NCI-H446 (cell line): Measurements from ENCODE around the gene ATF7IP2.
"Not testable (repeated sequence)": the region's sequence is repeated elsewhere in the genome, so short reads cannot be mapped to it uniquely, and the experiment has no call there.

Experiments used
- DNase-seq, 2 experiments: peaks; one replicate each; lab custom pipeline; 2025; lab: John Stamatoyannopoulos, UW

ATF7IP2 gene

DNA sequence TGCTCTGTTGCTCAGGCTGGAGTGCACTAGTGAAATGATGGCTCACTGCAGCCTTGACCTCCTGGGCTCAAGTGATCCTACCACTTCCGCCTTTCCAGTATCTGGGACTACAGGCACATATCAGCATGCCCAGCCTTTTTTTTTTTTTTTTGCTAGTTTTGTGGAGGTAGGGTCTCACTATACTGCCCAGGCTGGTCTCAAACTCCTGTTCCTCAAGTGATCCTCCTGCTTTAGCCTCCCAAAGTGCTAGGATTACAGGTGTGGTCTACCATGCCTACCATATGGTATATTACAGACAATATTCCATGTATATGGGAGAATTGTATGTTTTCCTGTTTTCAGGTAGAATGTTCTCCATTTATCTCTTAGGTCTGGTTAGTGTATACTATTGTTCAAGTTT lies 12.3 kb upstream of the ATF7IP2 start:
- no peak for DNase-seq

DNA sequence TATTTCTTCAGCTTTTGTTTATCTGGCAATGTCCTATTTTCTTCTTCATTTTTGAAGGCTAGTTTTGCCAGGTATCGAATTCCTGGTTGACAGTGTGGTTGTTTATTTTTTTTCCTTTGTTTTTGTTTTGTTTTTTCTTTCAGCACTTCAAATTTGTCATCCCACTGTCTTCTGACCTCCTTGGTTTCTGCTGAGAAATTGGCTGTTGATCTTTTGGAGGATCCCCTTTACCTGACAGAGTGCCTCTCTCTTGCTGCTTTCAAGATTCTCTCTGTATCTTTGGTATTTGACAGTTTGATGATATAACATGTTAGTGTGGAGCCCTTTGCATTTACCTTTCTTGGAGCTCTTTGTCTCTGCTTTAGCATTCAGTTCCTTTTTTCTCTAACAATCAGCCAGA lies 9.6 kb upstream of the ATF7IP2 start:
- DNase-seq: no peak

DNA sequence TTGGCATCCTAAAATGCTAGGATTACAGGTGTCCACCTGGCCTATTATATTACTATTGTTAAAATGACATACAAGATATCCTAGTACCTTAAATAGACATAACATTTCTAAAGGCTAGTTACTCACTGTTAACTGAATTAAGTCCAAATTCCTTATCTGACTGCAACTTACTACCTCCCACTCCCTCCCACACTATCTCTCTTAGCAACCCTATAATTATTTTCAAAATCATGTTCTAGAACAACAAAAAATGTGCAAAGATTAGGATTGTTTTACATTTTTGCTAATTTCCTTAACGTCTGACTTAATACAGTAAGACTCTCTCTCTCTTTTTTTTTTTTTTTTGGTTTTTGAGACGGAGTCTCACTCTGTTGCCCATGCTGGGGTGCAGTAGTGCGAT lies 2.2 kb upstream of the ATF7IP2 start:
- DNase-seq: no peak

DNA sequence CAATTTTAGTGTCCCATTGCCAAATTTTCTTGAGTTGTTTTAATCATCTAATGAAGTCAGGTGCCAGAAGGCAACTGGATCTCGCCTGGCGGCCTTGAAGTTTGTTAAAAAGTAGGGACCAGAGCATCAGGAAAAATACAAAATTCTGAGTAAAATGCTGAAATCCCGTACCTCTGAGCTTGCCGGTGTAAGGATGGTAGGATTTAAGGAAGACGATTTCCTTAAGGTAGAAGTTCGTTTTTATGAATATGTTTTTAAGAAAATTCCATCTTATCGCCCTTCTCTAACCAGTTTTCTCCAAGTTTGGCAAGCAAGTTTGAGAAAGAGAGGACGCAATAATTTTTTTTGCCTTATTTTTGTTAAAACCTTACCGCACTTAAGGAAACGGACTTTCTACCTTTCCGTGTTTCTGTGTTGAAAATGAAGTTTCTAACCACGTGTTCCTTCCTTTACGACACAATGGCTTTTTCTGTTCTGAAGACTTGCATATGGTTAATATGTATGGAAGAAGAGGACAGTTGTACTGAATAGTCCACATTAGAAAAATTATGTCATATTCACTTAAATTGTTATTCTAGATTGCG lies 748 bp downstream of the ATF7IP2 start:
- no peak for DNase-seq

DNA sequence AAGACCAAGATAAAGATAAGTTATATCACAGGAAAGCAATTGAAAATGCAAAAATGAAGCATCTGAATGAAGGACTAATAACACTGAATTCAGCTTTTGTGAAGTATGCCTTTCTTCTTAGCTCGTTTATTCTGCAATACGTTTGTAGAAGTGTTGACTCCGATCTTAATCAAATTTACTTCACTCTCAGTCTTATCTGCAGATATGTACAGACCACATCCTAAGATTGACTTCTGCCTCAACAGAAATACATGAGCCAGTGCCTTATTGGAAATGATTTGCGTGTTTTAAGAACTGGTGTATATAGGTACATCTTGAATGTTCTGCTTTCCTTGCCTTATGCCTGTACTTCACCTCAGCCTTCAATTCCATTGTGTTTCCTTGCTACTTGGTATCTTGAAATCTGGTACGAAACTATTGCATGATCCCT lies 1.3 kb downstream of the ATF7IP2 start:
- DNase-seq: no peak

DNA sequence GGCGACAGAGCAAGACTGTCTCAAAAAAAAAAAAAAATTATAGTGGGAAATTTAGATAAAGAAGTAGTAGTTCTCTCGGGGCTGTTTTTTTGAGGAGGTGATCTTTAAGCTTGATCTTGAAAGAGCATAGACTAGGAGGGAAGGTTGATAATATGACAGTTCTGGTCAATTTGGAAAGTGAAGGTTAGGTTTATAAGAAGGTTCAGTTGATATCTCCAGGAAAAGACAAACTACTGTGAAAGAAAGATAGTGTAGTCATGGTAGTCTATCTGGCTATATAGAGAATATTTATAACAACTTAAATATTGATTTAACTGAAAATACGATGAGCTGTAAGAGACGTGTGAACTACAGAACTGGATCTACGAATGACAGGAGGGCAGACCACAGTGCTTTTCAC lies 3.1 kb downstream of the ATF7IP2 start:
- DNase-seq: no peak

DNA sequence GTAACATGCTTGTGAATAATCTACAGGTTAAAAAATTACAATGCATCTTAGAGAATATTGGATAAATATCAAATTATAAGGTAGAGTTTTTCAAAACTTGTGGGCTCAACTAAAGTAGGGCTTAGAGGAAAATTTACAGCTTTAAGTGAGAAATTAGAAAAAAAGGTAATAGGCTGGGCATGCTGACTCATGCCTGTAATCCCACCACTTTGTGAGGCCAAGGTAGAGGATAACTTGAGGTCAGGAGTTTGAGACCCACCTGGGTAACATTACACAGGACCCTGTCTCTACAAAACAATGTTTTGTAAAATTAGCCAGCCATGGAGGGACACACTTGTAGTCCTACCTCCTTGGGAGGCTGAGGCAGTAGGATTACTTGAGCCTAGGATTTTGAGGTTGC lies 4.5 kb downstream of the ATF7IP2 start:
- no peak for DNase-seq

DNA sequence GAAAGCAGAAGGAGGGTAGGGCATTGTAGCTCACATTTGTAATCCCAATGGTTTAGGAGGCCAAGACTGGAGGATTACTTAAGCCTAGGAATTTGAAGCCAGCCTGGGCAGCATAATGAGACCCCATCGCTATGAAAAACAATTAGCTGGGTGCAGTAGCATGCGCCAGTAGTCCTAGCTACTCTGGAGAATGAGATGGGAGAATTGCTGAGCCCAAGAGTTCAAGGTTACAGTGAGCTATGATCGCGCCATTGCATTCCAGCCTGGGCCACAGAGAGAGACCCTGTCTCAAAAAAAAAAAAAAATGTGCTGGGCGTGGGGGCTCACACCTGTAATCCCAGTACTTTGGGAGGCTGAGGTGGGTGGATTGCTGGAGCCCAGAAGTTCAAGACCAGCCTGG lies 5.0 kb downstream of the ATF7IP2 start:
- DNase-seq: no peak

DNA sequence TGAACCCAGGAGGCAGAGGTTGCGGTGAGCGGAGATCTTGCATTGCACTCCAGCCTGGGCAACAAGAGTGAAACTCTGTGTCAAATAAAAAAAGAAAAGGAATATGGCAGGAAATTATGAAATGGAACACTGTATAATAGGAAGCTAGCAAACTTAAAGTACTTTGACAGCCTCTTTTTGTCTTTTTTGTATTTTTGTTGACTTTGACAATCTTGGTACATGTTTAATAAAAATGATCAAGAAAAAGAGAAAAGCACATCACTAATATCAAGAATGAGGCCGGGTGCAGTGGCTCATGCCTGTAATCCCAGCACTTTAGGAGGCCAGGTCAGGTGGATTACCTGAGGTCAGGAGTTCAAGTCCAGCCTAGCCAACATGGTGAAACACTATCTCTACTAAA lies 5.5 kb downstream of the ATF7IP2 start:
- DNase-seq: no peak

DNA sequence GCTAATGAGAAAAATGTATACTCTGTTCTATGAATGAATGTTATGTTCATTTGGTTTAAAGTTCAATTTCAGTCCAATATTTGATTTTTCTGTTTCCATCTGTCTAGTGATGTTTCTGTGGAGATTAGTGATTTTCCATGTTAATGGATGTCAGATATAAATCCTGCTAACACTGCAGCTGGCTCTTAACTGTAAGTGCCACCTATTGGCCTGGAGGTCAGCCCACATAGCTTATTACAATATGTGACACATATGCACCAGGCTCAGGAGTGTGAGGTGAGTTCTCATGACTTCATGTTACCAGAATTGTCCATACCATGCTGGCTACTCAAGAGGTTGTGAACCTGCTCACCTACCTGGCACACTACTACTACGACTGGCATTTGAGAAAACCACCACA lies 17.1 kb downstream of the ATF7IP2 start:
- DNase-seq: no peak

DNA sequence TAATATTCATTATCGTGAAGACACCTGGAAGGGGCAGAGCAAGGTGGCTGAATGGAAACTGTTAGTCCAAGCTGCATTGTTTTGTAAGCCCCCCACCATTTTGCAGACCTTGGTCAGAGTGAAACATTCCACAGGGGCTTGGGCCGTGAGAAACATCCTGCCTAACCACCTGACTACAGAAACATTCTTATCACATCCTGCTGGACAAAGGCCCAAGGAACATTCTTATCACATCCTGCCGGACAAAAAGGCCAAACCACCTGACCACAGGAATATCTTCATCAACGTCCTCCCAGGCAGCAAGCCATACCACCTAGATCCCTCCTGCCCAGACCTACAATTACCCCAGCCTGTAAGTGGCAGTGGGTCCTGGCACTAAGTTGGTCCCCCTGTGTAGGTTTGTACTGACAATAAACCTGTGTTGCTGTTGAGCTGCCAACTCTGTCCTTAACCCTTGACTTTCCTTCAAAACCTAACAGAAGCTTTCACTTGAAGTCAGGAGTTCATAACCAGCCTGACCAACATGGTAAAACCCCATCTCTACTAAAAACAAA lies 19.6 kb downstream of the ATF7IP2 start:
- DNase-seq: no peak

DNA sequence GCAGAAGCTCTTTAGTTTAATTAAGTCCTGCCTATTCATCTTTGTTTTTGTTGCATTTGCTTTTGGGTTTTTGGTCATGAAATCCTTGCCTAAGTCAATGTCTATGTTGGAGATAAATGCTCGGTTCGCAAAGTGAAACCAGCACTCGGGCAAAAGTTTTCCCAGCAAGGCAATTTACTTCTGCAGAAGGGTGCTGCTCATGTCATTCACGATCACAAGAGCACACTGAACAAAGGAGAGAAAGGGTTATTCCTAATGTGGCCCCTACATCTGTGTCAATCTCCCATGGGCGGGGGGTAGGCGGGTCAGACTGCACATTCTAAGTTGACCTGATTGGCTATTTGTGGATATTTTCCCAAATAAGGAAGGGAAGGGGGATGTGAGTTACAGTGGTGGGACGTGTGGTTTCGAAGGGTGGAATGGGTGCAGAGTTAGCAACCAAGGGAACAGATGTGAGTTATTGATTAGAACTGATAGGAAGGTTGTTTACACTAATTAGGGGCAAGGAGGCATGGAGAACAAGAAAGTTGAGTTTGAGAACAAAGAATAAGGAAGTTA lies 23.0 kb downstream of the ATF7IP2 start:
- no peak for DNase-seq

DNA sequence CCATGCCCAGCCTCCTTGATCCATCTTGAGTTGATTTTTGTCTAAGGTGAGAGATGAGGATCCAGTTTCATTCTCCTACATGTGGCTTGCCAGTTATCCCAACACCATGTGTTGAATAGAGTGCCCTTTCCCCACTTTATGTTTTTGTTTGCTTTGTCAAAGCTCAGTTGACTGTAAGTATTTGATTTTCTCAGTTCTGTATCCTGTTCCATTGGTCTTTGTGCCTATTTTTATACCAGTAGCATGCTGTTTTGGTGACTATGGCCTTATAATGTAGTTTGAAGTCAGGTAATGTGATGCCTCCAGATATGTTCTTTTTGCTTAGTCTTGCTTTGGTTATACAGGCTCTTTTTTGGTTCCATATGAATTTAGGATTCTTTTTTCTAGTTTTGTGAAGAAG lies 23.9 kb downstream of the ATF7IP2 start:
- DNase-seq: not testable (repeated sequence)

DNA sequence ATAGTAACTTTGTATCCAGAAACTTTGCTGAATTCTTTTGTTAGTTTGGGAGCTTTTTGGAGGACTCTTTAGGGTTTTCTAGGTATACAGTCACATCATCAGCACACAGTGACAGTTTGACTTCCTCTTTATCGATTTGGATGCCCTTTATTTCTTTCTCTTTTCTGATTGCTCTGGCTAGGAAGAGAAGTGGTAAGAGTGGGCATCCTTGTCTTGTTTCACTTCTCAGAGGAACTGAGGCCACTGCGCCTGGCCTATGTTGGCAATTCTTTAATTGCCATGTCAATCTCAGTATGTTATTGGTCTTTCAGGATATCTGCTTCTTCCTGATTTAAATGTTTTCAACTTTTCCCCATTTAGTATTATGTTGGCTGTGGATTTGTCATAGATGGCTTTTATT lies 24.6 kb downstream of the ATF7IP2 start:
- DNase-seq: no peak

DNA sequence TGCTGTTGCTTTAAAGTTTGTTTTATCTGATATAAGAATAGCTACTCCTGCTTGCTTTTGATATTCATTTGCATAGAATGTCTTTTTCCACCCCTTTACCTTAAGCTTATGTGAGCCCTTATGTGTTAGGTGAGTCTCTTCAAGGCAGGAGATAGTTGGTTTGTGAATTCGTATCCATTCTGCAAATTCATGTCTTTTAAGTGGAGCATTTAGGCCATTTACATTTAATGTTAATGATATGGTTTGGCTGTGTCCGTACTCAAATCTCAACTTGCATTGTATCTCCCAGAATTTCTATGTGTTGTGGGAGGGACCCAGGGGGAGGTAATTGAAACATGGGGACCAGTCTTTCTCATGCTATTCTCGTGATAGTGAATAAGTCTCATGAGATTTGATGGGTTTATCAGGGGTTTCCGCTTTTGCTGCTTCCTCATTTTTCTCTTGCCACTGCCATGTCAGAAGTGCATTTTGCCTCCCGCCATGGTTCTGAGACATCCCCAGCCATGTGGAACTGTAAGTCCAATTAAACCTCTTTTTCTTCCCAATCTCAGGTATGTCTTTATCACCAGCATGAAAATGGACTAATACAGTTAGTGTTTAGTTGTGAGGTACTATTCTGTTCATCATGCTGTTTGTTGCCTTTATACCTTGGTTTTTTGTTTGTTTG lies 27.2 kb downstream of the ATF7IP2 start:
- DNase-seq: no peak

DNA sequence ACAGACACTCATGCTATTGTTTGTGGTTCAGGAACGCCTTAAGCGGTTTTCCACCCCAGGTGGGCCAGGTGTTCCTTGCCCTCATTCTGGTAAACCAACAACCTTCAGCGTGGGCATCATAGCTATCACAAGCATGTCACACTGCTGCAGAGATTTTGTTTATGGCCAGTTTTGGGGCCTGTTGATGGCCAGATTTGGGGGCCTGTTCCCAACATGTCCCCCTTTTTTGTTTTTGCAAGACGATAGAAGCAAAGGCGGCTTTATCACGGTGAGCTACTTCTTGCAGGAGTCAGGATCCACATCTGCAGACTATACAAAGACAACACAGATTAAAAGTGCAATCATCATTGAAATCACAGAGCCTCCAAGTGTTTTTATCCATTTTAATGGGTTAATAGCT lies 32.3 kb downstream of the ATF7IP2 start:
- DNase-seq: not testable (repeated sequence)

DNA sequence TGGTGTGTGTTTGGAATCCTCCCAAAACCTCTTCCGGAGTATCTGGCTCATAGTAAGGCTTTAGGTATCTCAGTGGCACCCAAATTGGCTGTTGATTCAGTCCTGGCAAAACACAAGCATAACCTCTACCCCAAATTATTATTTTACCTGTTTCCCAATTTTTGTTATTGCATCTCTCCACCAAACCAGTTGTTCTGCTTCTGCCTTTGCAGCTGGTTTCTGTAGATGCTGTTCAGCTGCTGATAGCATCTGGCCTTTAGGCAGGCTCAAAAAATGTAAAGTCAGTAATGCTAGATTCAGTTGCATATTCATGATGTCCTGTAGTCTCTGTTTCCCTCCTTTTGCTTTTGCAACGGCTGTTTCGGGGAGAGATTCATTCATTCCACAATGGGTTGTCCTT lies 33.8 kb downstream of the ATF7IP2 start:
- DNase-seq: no peak

DNA sequence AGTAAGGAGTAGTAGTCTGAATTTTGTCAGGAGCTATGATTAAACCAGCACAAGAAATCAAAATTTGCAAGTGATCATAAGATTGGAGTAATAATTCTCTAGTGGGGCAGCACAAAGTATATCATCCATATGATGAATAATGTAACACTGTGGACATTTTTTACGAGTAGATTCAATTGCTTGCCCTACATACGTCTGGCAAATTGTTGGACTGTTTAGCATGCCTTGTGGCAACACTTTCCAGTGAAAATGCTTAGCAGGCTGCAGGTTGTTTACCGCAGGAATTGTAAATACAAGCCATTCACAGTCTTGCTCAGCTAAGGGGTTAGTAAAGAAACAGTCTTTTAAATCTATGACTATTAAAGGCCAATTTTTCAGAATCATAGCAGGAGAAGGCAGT lies 35.7 kb downstream of the ATF7IP2 start:
- no peak for DNase-seq

DNA sequence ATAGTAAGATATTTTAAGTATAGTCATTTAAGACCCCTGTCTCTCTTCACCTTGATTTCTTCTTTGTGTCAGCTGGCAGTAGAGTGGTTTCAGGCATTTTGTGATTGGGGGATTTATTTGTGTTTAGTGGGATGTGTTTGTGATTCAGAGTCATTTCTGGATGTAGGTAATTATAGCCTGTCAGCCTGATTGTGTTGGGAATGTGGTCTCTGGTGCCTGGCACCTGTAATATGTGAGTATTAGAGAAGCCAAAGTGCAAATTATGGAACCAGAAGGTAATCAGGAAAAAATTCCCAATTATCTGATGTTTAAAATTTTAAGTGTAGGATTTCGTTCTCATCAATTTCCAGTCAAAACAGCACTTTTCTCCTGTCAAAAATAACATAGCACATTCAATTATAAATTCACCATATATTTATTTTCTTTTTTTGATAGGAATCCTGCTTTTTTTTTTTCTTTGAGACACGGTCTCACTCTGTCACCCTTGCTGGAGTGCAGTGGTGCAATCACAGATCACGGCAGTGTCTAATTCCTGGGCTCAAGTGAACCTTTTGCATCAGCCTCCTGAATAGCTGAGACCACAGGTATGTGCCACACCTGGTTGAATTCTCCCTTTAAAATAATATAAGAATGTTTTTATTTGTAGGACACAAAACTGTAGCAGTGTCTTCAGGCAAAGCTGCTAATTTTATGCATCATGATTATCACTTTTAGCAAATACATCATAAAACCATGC lies 42.7 kb downstream of the ATF7IP2 start:
- no peak for DNase-seq

DNA sequence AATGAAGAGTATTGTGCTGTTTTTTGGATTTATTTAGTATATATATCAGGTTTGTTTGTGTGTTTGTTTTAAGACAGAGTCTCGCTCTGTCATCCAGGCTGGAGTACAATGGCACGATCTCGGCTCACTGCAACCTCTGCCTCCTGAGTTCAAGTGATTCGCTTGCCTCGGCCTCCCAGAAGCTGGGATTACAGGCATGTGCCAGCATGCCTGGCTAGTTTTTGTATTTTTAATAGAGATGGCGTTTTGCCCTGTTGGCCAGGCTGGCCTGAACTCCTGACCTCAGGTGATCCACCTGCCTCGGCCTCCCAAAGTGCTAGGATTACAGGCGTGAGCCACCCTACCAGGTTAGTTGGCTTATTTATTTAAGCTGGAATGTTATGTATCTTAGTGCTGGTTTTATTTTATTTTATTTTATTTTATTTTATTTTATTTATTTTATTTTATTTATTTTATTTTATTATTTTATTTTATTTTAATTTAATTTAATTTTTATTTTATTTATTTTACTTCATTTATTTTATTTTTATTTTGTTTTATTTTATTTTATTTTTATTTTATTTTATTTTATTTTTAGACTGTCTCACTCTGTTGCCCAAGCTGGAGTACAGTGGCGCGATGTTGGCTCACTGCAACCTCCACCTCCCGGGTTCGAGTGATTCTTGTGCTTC lies 43.6 kb downstream of the ATF7IP2 start:
- DNase-seq: not testable (repeated sequence)

DNA sequence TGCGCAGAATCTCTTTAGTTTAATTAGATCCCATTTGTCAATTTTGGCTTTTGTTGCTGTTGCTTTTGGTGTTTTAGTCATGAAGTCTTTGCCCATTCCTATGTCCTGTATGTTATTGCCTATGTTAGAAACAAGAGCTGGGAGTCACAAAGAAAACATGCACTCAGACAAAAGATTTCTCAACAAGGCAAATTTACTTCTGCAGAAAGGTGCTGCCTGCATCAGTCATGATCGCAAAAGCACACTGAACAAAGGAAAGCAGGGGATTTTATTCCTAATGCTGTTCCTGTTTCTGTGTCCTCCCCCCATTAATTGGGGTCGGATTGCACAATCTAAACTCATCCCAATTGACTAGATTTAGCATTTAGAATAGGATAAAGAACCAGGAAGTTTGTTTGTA lies 55.9 kb downstream of the ATF7IP2 start:
- DNase-seq: no peak

DNA sequence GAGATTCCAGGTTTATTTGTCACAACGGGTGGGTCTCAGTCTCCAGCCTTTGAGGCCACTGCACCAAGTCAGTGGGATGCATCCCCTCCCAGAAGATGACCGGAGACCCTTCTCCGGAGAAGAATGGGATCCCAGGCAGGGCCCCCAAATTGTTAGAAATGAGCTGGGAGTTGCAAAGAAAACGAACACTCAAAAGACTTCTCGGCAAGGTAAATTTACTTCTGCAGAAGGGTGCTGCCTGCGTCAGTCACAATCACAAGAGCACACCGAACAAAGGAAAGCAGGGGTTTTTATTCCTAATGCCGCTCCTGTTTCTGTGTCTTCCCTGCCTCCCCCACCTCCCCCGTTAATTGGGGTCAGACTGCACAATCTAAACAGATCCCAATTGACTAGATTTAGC lies 61.4 kb downstream of the ATF7IP2 start:
- DNase-seq: no peak
